Measurements from ENCODE around the gene NTNG1. TPM values are rescaled to one million over a fixed set of nuclear protein-coding genes. Genes with fewer than 3 reads are reported as not detected.
A peak's percentile ranks its signal among the peaks of the same experiment; 100 is the strongest.

NTNG1 gene
- total and polyA plus RNA-seq, 4 donors: 0.72 to 26.7 (median 3.9) TPM

DNA sequence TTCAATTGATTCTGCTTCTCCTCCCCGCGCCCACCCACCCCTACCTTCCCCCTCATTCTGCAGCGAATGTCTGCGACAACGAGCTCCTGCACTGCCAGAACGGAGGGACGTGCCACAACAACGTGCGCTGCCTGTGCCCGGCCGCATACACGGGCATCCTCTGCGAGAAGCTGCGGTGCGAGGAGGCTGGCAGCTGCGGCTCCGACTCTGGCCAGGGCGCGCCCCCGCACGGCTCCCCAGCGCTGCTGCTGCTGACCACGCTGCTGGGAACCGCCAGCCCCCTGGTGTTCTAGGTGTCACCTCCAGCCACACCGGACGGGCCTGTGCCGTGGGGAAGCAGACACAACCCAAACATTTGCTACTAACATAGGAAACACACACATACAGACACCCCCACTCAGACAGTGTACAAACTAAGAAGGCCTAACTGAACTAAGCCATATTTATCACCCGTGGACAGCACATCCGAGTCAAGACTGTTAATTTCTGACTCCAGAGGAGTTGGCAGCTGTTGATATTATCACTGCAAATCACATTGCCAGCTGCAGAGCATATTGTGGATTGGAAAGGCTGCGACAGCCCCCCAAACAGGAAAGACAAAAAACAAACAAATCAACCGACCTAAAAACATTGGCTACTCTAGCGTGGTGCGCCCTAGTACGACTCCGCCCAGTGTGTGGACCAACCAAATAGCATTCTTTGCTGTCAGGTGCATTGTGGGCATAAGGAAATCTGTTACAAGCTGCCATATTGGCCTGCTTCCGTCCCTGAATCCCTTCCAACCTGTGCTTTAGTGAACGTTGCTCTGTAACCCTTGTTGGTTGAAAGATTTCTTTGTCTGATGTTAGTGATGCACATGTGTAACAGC lies 339.9 kb downstream of the NTNG1 start:
- TF ChIP-seq, protein P1, sequence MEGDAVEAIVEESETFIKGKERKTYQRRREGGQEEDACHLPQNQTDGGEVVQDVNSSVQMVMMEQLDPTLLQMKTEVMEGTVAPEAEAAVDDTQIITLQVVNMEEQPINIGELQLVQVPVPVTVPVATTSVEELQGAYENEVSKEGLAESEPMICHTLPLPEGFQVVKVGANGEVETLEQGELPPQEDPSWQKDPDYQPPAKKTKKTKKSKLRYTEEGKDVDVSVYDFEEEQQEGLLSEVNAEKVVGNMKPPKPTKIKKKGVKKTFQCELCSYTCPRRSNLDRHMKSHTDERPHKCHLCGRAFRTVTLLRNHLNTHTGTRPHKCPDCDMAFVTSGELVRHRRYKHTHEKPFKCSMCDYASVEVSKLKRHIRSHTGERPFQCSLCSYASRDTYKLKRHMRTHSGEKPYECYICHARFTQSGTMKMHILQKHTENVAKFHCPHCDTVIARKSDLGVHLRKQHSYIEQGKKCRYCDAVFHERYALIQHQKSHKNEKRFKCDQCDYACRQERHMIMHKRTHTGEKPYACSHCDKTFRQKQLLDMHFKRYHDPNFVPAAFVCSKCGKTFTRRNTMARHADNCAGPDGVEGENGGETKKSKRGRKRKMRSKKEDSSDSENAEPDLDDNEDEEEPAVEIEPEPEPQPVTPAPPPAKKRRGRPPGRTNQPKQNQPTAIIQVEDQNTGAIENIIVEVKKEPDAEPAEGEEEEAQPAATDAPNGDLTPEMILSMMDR (IDR thresholded peaks at IDR 0.05; ENCODE audit: control extremely low read depth, extremely low read depth): no peak

DNA sequence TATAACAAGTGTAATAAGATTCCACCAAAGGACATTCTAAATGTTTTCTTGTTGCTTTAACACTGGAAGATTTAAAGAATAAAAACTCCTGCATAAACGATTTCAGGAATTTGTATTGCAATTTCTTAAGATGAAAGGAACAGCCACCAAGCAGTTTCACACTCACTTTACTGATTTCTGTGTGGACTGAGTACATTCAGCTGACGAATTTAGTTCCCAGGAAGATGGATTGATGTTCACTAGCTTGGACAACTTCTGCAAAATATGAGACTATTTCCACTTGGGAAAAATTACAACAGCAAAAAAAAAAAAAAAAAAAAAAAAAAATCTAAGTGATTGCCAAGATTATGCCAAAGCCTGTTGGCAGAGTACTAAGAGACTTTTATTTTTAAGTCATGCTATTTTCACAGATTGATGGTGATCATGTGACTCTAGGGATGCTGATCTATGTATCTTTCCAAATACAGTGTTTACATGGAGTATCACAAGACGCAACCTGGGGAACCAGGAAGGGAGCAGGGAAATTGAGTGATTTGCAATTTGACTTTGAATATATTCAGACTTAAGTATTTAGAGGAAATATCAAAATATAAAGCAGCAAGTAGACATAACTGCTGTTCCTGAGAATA lies 341.0 kb downstream of the NTNG1 start:
- peaks cover 0 to 18% (median 3%) of the 10 kb centered on the region in 5 donors for H3K4me1 ChIP-seq (ENCODE audit: control insufficient read depth in 5 of 5, insufficient read depth in 5 of 5, low read length in 5 of 5)
- H3K4me3 ChIP-seq: no peak overlapping the region
- 62 to 64% methylated on average over 3 of the region's 3 CpGs for WGBS, 2 donors
- TF ChIP-seq, protein P1 (IDR thresholded peaks at IDR 0.05; ENCODE audit: control extremely low read depth, extremely low read depth): no peak
- H3K36me3 ChIP-seq (ENCODE audit: control insufficient read depth in 4 of 4, insufficient read depth in 4 of 4, low read length in 4 of 4): no peaks in the 10 kb centered on the region
- peaks cover 0 to 20% (median 2%) of the 10 kb centered on the region in 3 donors for H3K27me3 ChIP-seq (ENCODE audit: control insufficient read depth in 3 of 3, insufficient read depth in 3 of 3, low read length in 2 of 3)
- H3K27ac ChIP-seq (ENCODE audit: low read depth in 1 of 2, low read length in 1 of 2): no peak overlapping the region
- no peak overlapping the region for H3K9ac ChIP-seq (ENCODE audit: insufficient read depth in 1 of 2, low read length in 2 of 2)
- DNase-seq (peak in 2 of 3 donors; percentile 73 to 74), ATAC-seq (ENCODE audit: insufficient read depth, low FRiP score) (no peak)
- H3K9me3 ChIP-seq (ENCODE audit: control insufficient read depth in 4 of 4, insufficient read depth in 3 of 4, low read length in 3 of 4): peaks cover 0 to 3% (median 0%) of the 10 kb centered on the region in 4 donors

More for the DNA sequence above, 339.9 kb downstream of the NTNG1 start:
- Histone ChIP-seq H3K4me3 (no peak overlapping the region), H3K4me1 (ENCODE audit: control insufficient read depth in 5 of 5, insufficient read depth in 5 of 5, low read length in 5 of 5) (peaks cover 0 to 18% (median 3%) of the 10 kb centered on the region in 5 donors), H3K9ac (ENCODE audit: insufficient read depth in 1 of 2, low read length in 2 of 2) (no peak overlapping the region), H3K27me3 (ENCODE audit: control insufficient read depth in 3 of 3, insufficient read depth in 3 of 3, low read length in 2 of 3) (peaks cover 0 to 20% (median 0%) of the 10 kb centered on the region in 3 donors), H3K27ac (ENCODE audit: low read depth in 1 of 2, low read length in 1 of 2) (peak overlapping the region in 1 of 2 donors; percentile 4), H3K36me3 (ENCODE audit: control insufficient read depth in 4 of 4, insufficient read depth in 4 of 4, low read length in 4 of 4) (no peaks in the 10 kb centered on the region), H3K9me3 (ENCODE audit: control insufficient read depth in 4 of 4, insufficient read depth in 3 of 4, low read length in 3 of 4) (peaks cover 0 to 3% (median 0%) of the 10 kb centered on the region in 4 donors)
- WGBS, 2 donors: 20 to 43% methylated on average over 37 of the region's 37 CpGs
- ATAC-seq (ENCODE audit: insufficient read depth, low FRiP score): no peak
- DNase-seq: peak; percentile 36 to 53 (median 51)

DNA sequence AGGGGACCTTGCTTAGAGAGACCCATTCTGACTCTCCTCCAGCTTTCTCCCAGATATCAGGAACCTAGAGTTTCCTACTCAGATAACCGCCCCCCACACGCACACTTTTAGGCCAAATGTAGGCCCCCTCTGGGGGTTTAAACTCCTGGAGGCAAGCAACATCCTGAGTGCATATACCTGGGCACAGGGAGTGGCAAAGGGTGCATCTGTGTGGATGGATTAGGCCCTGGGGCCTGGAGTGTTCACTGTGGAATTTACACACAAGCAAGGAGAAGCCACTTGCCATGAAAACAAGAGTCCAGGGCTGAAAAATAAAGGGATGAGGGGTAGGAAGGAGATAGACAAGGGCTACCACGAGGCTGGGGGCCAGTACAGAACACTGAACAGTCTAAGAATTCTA lies 343.1 kb downstream of the NTNG1 start:
- TF ChIP-seq, protein P1 (IDR thresholded peaks at IDR 0.05; ENCODE audit: control extremely low read depth, extremely low read depth): no peak
- ATAC-seq (ENCODE audit: insufficient read depth, low FRiP score) (no peak), DNase-seq (no peak)
- no peak overlapping the region for H3K9ac ChIP-seq (ENCODE audit: insufficient read depth in 1 of 2, low read length in 2 of 2)
- H3K9me3 ChIP-seq (ENCODE audit: control insufficient read depth in 4 of 4, insufficient read depth in 3 of 4, low read length in 3 of 4): no peaks in the 10 kb centered on the region
- H3K4me1 ChIP-seq (ENCODE audit: control insufficient read depth in 5 of 5, insufficient read depth in 5 of 5, low read length in 5 of 5): peaks cover 0 to 18% (median 3%) of the 10 kb centered on the region in 5 donors
- 80 to 85% methylated on average over 3 of the region's 3 CpGs for WGBS, 2 donors
- H3K27me3 ChIP-seq (ENCODE audit: control insufficient read depth in 3 of 3, insufficient read depth in 3 of 3, low read length in 2 of 3): peaks cover 0 to 20% (median 2%) of the 10 kb centered on the region in 3 donors
- no peak overlapping the region for H3K27ac ChIP-seq (ENCODE audit: low read depth in 1 of 2, low read length in 1 of 2)
- no peak overlapping the region for H3K4me3 ChIP-seq
- no peaks in the 10 kb centered on the region for H3K36me3 ChIP-seq (ENCODE audit: control insufficient read depth in 4 of 4, insufficient read depth in 4 of 4, low read length in 4 of 4)
